Cardiac muscle cell (in vitro differentiated cells and primary cell): Measurements from ENCODE around the gene SPATA31C2. TPM values are rescaled to one million over a fixed set of nuclear protein-coding genes. Genes with fewer than 3 reads are reported as not detected.
A peak's percentile ranks its signal among the peaks of the same experiment; 100 is the strongest.
"Not testable (repeated sequence)": the region's sequence is repeated elsewhere in the genome, so short reads cannot be mapped to it uniquely, and the experiment has no call there.

Source experiments
- DNase-seq, 2 donors: peaks; one replicate each; pipeline versions ENCODE4 v3.0.0 to v3.0.0-alpha.2; 2010 to 2017; ENCODE audit warnings: low read depth in 1 of 2, low spot score in 1 of 2
- H3K27ac ChIP-seq: fragments of 200-600 bp; sonication (generic); 2 replicates; pipeline ENCODE4 v1.5.1; 2016
- H3K27me3 ChIP-seq: fragments of 200-600 bp; sonication (generic); 2 replicates; pipeline ENCODE4 v1.6.0; 2016; ENCODE audit warnings: control low read depth
- H3K36me3 ChIP-seq: fragments of 200-600 bp; sonication (generic); 2 replicates; pipeline ENCODE4 v1.5.1; 2016; ENCODE audit warnings: control low read depth
- H3K4me1 ChIP-seq: fragments of 200-600 bp; sonication (generic); 2 replicates; pipeline ENCODE4 v1.8.1; 2017; ENCODE audit warnings: low read depth, mild to moderate bottlenecking, mixed run types
- H3K4me3 ChIP-seq: fragments of 200-600 bp; sonication (generic); 2 replicates; pipeline ENCODE4 v1.5.1; 2016; ENCODE audit warnings: mild to moderate bottlenecking
- H3K9me3 ChIP-seq: fragments of 200-600 bp; sonication (generic); 2 replicates; pipeline ENCODE4 v1.5.1; 2017; ENCODE audit warnings: low read depth, mild to moderate bottlenecking, control low read depth
- CTCF ChIP-seq: IDR thresholded peaks from 2 replicates; pipeline ENCODE4 v1.5.1; 2012; ENCODE audit warnings: low read depth, mild to moderate bottlenecking, low read length
- polyA plus RNA-seq: library from polyadenylated mRNA; unstranded; fragments of >200 nt; fragmentation: Nextera tagmentation; extraction: Ambion mirVana; gene quantifications from 2 replicates; pipeline ENCODE4 v1.2.1, GENCODE V29; 2016
- total RNA-seq: library from RNA; depleted of rRNA; stranded (reverse); fragments of >200 nt; gene quantifications from 2 replicates; pipeline ENCODE4 v1.2.3, GENCODE V29; 2016

SPATA31C2 gene
- total and polyA plus RNA-seq, 2 experiments from 2014 or later: not detected

- Histone ChIP-seq H3K36me3 (no peaks in the 10 kb centered on the region), H3K4me3 (no peak overlapping the region), H3K27ac (no peak overlapping the region), H3K9me3 (no peaks in the 10 kb centered on the region), H3K27me3 (peaks cover 3% of the 10 kb centered on the region), H3K4me1 (no peaks in the 10 kb centered on the region)
- TF ChIP-seq CTCF: no peak
- DNase-seq: no peak
These were observed 5.8 kb upstream of the SPATA31C2 start for GRCh38 chr9:88143957-88144625.

- H3K36me3 ChIP-seq: no peaks in the 10 kb centered on the region
- no peaks in the 10 kb centered on the region for H3K4me1 ChIP-seq
- no peak for TF ChIP-seq CTCF
- H3K9me3 ChIP-seq: no peaks in the 10 kb centered on the region
- no peak overlapping the region for H3K27ac ChIP-seq
- H3K27me3 ChIP-seq: peaks cover 3% of the 10 kb centered on the region
- DNase-seq: no peak
- H3K4me3 ChIP-seq: no peak overlapping the region
These were observed 4.9 kb upstream of the SPATA31C2 start for GRCh38 chr9:88143179-88143578.

GRCh38 chr9:88133552-88133951, 4.7 kb downstream of the SPATA31C2 start:
- peak in 1 of 2 donors; percentile 4 for DNase-seq
- not testable (repeated sequence) for H3K4me1 ChIP-seq, H3K27me3 ChIP-seq, H3K9me3 ChIP-seq, H3K4me3 ChIP-seq, H3K27ac ChIP-seq, H3K36me3 ChIP-seq

- not testable (repeated sequence) for DNase-seq, H3K4me1 ChIP-seq, H3K27ac ChIP-seq, H3K9me3 ChIP-seq, H3K36me3 ChIP-seq, H3K27me3 ChIP-seq, H3K4me3 ChIP-seq
These were observed 8.7 kb downstream of the SPATA31C2 start for GRCh38 chr9:88129556-88129955.

- not testable (repeated sequence) for H3K27me3 ChIP-seq, H3K4me3 ChIP-seq, DNase-seq, H3K9me3 ChIP-seq, H3K36me3 ChIP-seq, H3K27ac ChIP-seq, H3K4me1 ChIP-seq
These were observed 10.5 kb downstream of the SPATA31C2 start for GRCh38 chr9:88127700-88128300.

- not testable (repeated sequence) for H3K4me1 ChIP-seq, DNase-seq, H3K9me3 ChIP-seq, H3K27ac ChIP-seq, H3K27me3 ChIP-seq, H3K36me3 ChIP-seq, H3K4me3 ChIP-seq
These were observed 14.9 kb downstream of the SPATA31C2 start for GRCh38 chr9:88123413-88123812.

- H3K4me3 ChIP-seq, H3K36me3 ChIP-seq, H3K27ac ChIP-seq, H3K27me3 ChIP-seq, DNase-seq, H3K9me3 ChIP-seq, H3K4me1 ChIP-seq: not testable (repeated sequence)
These were observed 20.2 kb downstream of the SPATA31C2 start for GRCh38 chr9:88118121-88118520.

GRCh38 chr9:88114968-88115612, 23.2 kb downstream of the SPATA31C2 start:
- not testable (repeated sequence) for H3K4me1 ChIP-seq, H3K27me3 ChIP-seq, H3K36me3 ChIP-seq, DNase-seq, H3K4me3 ChIP-seq, H3K27ac ChIP-seq, H3K9me3 ChIP-seq

- H3K9me3 ChIP-seq, H3K36me3 ChIP-seq, H3K4me1 ChIP-seq, H3K27me3 ChIP-seq, H3K27ac ChIP-seq, H3K4me3 ChIP-seq, DNase-seq: not testable (repeated sequence)
These were observed 23.9 kb downstream of the SPATA31C2 start for GRCh38 chr9:88114283-88114967.

- not testable (repeated sequence) for H3K4me3 ChIP-seq, H3K36me3 ChIP-seq, H3K4me1 ChIP-seq, H3K27me3 ChIP-seq, DNase-seq, H3K9me3 ChIP-seq, H3K27ac ChIP-seq
These were observed 24.8 kb downstream of the SPATA31C2 start for GRCh38 chr9:88113156-88114130.
